IPS-18c (cell line): ENCODE results near the gene CPSF4L.

Source experiments
- H3K4me3 ChIP-seq: 2 replicates; pipeline ENCODE4 v1.7.0; 2013; ENCODE audit warnings: low read depth, mild to moderate bottlenecking, low read length, moderate library complexity; ENCODE audit not compliant: insufficient read depth
- H3K9me3 ChIP-seq: one replicate; pipeline ENCODE4 v1.6.1; 2013; ENCODE audit warnings: mild to moderate bottlenecking, low read length, moderate library complexity; ENCODE audit not compliant: control insufficient read depth, insufficient read depth

Gene CPSF4L

GRCh38 chr17:73256220-73256619 is 5.5 kb downstream of the CPSF4L start:
- no peak overlapping the region for H3K4me3 ChIP-seq

DNA sequence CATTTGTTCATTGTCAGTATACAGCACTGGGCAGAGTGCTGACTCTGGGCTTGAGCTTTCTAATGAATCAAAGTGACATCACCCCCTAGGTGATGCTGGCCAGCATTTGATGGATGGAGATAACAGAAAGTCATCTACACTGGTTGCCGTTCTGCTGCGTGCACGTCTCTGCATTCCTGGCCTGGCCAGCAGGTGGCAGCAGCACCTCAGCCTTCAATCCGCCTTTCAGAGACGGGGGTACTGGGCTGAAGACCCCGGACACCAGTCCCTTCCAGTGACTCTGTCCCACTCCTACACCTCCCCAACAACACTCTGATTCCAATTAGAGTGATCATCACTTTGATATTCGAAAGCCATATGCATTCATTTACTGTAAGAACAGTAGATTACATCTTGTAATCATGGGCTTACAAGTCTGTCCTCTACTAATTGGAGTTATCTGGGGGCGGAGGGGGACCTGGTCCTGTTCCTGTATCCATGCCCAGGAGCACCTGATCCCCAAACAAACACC is 6.0 kb downstream of the CPSF4L start:
- no peak overlapping the region for H3K4me3 ChIP-seq
- no peaks in the 10 kb centered on the region for H3K9me3 ChIP-seq

More at GRCh38 chr17:73256220-73256619, 5.5 kb downstream of the CPSF4L start:
- H3K9me3 ChIP-seq: no peaks in the 10 kb centered on the region

- Histone ChIP-seq H3K9me3 (no peaks in the 10 kb centered on the region), H3K4me3 (no peak overlapping the region)
These were observed 9.8 kb downstream of the CPSF4L start for GRCh38 chr17:73251871-73252270.

DNA sequence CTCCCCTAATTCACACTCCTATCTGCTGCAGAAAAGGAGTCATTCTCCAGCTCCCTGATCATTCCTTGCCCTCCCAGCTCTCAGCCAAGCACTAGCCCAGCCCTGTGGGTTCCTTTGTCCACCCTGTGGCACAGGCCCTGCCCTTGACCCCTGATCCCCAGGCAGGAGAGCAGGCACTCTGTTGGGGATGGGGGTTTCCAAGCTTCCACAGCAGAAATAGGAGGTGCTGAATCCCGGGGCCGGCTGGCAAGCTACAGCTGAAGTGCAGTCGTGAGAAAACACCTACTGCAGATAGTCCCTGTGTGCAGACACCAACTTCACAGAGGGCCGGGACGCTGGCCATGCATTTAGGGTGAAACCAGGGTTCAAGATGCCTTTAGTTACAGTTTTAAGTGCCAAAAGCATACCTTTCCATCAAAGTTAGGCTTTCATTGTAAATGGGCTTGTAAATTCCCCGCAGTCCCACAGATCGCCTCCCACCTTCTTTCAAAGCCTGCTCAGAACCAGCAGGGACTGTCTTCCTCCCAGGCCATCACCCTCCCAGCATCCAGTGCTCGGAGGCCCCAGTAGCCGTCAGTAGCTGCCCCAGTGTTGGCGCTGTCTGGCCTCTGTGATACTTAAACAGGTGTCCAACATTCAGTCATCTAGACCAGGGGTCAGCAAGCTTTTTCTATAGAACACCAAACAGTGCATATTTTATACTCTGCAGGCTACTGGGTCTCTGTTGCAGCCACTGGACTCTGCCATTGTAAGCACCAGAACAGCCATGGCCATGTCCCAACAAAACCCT is 10.6 kb downstream of the CPSF4L start:
- no peak overlapping the region for H3K4me3 ChIP-seq

DNA sequence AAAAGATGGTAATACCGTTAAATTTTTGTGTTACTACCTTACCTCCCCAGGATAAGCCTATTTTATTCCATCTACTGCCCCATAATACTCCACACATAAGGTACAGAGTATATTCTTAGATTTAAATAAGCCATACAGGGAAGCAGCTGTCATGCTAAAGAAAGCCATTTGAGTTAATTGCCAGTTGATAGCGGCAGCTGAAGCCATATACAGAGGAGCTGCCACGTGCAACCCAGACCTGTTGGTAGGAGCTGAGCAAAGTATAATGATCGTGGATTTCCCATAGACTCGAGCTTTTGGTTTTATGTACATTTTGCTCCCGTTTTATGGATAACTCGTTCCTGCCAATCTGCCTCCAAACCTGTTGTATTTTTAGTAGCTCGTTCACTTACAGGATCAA is 12.0 kb downstream of the CPSF4L start:
- no peaks in the 10 kb centered on the region for H3K9me3 ChIP-seq

More for the DNA sequence above, 10.6 kb downstream of the CPSF4L start:
- H3K9me3 ChIP-seq: no peaks in the 10 kb centered on the region

DNA sequence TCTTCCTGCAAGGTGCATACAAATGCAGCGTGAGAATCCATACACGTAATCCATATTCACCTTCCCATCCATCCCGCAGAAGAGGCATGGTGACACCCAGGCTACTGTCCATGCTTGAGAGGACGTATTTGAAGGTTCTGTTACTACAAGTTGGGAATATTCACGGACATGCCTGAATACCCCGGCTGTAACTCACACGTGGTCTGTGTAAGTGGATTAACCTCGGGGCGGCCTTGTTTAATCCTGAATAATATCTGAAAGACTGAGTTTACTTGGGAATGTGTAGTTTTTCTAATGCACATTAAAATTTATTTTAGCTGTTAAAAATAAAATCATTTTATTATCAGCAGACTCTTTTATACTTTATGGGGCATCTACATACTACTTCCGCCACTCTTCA is 13.1 kb downstream of the CPSF4L start:
- Histone ChIP-seq H3K4me3 (no peak overlapping the region), H3K9me3 (no peaks in the 10 kb centered on the region)

More for the DNA sequence above, 12.0 kb downstream of the CPSF4L start:
- no peak overlapping the region for H3K4me3 ChIP-seq

- Histone ChIP-seq H3K9me3 (no peaks in the 10 kb centered on the region), H3K4me3 (no peak overlapping the region)
These were observed 14.0 kb downstream of the CPSF4L start for GRCh38 chr17:73247726-73248125.

DNA sequence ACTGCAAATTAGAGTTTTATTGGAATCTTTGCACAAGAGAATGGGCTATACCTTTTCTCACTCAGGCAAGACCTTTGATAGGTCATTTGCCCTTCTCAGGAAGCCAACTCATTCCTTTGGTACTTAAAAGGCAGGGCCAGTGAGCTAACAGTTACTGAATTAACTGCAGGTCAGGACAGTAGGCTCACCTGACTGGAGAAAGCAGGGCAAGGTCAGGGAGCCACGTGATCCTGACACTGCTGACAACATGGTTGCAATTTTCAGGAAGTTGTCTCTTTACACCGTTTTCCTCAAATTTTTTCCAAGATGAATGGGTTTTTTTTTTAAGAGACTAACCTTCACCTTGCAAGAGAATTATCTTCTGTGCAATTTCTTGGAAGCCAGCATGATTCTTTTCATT is 21.1 kb downstream of the CPSF4L start:
- H3K4me3 ChIP-seq: no peak overlapping the region

GRCh38 chr17:73237714-73238113 is 24.0 kb downstream of the CPSF4L start:
- no peaks in the 10 kb centered on the region for H3K9me3 ChIP-seq
- no peak overlapping the region for H3K4me3 ChIP-seq

More for the DNA sequence above, 21.1 kb downstream of the CPSF4L start:
- H3K9me3 ChIP-seq: no peaks in the 10 kb centered on the region

GRCh38 chr17:73234736-73235135 is 26.9 kb downstream of the CPSF4L start:
- Histone ChIP-seq H3K9me3 (no peaks in the 10 kb centered on the region), H3K4me3 (no peak overlapping the region)

- no peaks in the 10 kb centered on the region for H3K9me3 ChIP-seq
These were observed 28.9 kb downstream of the CPSF4L start for GRCh38 chr17:73232587-73233373.

DNA sequence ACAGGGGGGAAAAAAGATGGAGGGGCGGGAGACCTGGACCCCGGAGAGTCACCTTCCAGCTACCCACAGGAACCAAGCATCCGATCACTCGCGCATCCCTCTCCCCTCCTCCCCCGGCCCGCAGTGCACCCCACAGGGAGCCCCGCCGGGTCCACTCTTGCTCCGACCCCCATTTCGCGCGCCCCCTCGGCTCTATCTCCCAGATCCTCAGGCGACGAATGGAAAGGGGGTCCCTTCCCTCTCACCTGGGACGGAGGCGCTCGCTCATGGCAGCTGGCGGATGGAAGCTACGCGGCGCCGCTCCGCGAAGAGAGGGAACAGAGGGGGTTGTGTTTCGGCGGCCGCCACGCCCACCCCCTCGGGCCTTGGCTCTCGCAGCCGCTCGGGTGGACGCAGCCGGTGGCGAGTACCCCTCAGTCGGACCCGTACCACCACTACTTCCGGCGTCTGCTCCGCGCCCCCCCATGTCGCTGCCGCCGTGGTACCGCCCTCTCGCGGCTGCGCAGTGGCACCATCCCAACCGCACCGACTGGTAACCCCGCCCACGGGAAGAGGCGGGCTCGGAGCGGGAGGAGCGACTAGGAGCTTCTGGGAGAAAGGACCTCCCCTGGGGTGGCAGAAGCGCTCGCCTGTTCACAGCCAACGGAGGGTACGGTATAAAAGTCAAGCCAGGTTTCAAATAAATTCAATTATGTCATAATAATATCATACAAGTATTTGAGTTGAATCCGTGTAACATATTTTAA is 29.7 kb downstream of the CPSF4L start:
- H3K4me3 ChIP-seq: peak overlapping the region; percentile 92
- H3K9me3 ChIP-seq: no peaks in the 10 kb centered on the region

More at GRCh38 chr17:73232587-73233373, 28.9 kb downstream of the CPSF4L start:
- peak overlapping the region; percentile 92 for H3K4me3 ChIP-seq

GRCh38 chr17:73231395-73231794 is 30.3 kb downstream of the CPSF4L start:
- Histone ChIP-seq H3K4me3 (peak overlapping the region; percentile 92), H3K9me3 (no peaks in the 10 kb centered on the region)

- no peak overlapping the region for H3K4me3 ChIP-seq
- no peaks in the 10 kb centered on the region for H3K9me3 ChIP-seq
These were observed 31.6 kb downstream of the CPSF4L start for GRCh38 chr17:73230088-73230487.

- no peak overlapping the region for H3K4me3 ChIP-seq
- H3K9me3 ChIP-seq: no peaks in the 10 kb centered on the region
These were observed 32.9 kb downstream of the CPSF4L start for GRCh38 chr17:73228748-73229236.

GRCh38 chr17:73227944-73228343 is 33.7 kb downstream of the CPSF4L start:
- no peak overlapping the region for H3K4me3 ChIP-seq
- H3K9me3 ChIP-seq: no peaks in the 10 kb centered on the region

DNA sequence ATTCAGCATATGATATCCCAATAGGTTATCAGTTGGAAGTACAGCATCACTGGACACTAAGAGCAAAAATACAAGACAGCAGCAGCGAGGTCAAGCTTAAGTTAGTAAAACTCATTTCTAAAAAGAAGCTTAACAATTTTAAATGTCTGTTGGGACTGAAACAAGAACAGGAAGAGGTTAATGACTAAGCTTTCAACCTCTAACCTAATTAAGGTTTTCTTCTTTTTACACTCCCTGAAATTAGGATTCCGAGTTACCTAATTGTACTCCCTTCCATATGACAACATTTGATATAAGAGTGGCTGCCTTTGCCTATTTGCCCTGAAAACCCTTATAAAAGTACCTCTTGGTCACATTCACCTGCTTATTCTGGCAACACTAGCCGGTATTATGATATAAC is 34.3 kb downstream of the CPSF4L start:
- Histone ChIP-seq H3K4me3 (no peak overlapping the region), H3K9me3 (no peaks in the 10 kb centered on the region)
